Muscle of leg (tissue), 16 donors: Measurements from ENCODE around the gene CCSER1. TPM values are rescaled to one million over a fixed set of nuclear protein-coding genes. Genes with fewer than 3 reads are reported as not detected.

Source experiments
- DNase-seq: peaks from one replicate; pipeline ENCODE4 v3.0.0; 2013
- H3K27ac ChIP-seq: one replicate; pipeline ENCODE4 v1.5.1; 2013; ENCODE audit warnings: mild to moderate bottlenecking, low read length, control low read depth
- H3K27me3 ChIP-seq: one replicate; pipeline ENCODE4 v1.6.1; 2013; ENCODE audit warnings: low read length; ENCODE audit not compliant: control insufficient read depth, insufficient read depth
- H3K36me3 ChIP-seq: one replicate; pipeline ENCODE4 v1.6.1; 2013; ENCODE audit warnings: low read length; ENCODE audit not compliant: control insufficient read depth, insufficient read depth
- H3K4me1 ChIP-seq: one replicate; pipeline ENCODE4 v1.6.1; 2013; ENCODE audit warnings: low read length; ENCODE audit not compliant: control insufficient read depth, insufficient read depth
- H3K4me3 ChIP-seq: one replicate; pipeline ENCODE4 v1.5.1; 2013; ENCODE audit warnings: low read length, control low read depth
- H3K9me3 ChIP-seq: replicated peaks from 2 replicates; pipeline ENCODE4 v1.6.1; 2013; ENCODE audit warnings: low read depth, low read length; ENCODE audit not compliant: control insufficient read depth
- WGBS: methylation state at CpG from one replicate; pipeline ENCODE4 v1.1.5; 2013; ENCODE audit warnings: missing lambda C conversion rate; ENCODE audit not compliant: insufficient coverage; 5-methylcytosine and 5-hydroxymethylcytosine counted together
- long read RNA-seq, 11 donors: transcript quantifications; one replicate each; lab custom pipeline, GENCODE V29; 2026
- polyA plus RNA-seq, 8 donors: library from polyadenylated mRNA; unstranded; fragments of 120-200 nt; gene quantifications; one replicate each; pipeline versions ENCODE4 v1.2.1 to v1.2.3, GENCODE V29; 2013; ENCODE audit warnings: inconsistent platforms in 1 of 8, low replicate concordance in 1 of 8; ENCODE audit not compliant: insufficient read length in 8 of 8, insufficient read depth in 1 of 8
- total RNA-seq: library from RNA; stranded (reverse); fragments of 120-200 nt; gene quantifications from one replicate; pipeline ENCODE4 v1.2.4, GENCODE V29; 2013

The CCSER1 gene
- total RNA-seq, result 0.75 TPM
- 1 to 10 TPM in 1 of 8 donors, under 1 TPM in 7; 0.26 to 1.2 (median 0.39) TPM for polyA plus RNA-seq
- long read RNA-seq, donor 1, result 0 reads
- long read RNA-seq, donor 2, result 0 reads
- long read RNA-seq, donor 3, result 0 reads
- long read RNA-seq, donor 4, result 0 reads
- long read RNA-seq, donor 5, result 0 reads
- long read RNA-seq, donor 6, result 0 reads
- long read RNA-seq, donor 7, result 0 reads
- long read RNA-seq, donor 8, result 0 reads
- long read RNA-seq, donor 9, result 0 reads
- long read RNA-seq, donor 10, result 0 reads
- long read RNA-seq, donor 11, result 0 reads

- DNase-seq, result peak; percentile 69
- WGBS, result 0% methylated on average over 31 of the region's 35 CpGs
- no peak within 1 kb of the TSS for H3K27ac ChIP-seq
Measured at GRCh38 chr4:90127223-90127705, at the start of gene CCSER1. Gene CCSER1 (plus strand): TSS chr4:90127394.

GRCh38 chr4:90078440-90078839 lies 48.8 kb upstream of the CCSER1 start:
- no peaks in the 10 kb centered on the region for H3K36me3 ChIP-seq
- H3K4me3 ChIP-seq, result no peak overlapping the region
- no peak for DNase-seq
- no peaks in the 10 kb centered on the region for H3K27me3 ChIP-seq
- no peaks in the 10 kb centered on the region for H3K4me1 ChIP-seq
- H3K9me3 ChIP-seq, result no peaks in the 10 kb centered on the region
- no peak overlapping the region for H3K27ac ChIP-seq

More at GRCh38 chr4:90127223-90127705, at the start of gene CCSER1:
- H3K27me3 ChIP-seq, result peaks cover 12% of the 10 kb centered on the region
- no peaks in the 10 kb centered on the region for H3K36me3 ChIP-seq
- peak within 1 kb of the TSS; percentile 54 for H3K4me3 ChIP-seq
- H3K9me3 ChIP-seq, result no peaks in the 10 kb centered on the region
- H3K4me1 ChIP-seq, result peaks cover 5% of the 10 kb centered on the region

GRCh38 chr4:90080116-90080515 lies 47.1 kb upstream of the CCSER1 start:
- H3K27me3 ChIP-seq, result no peaks in the 10 kb centered on the region
- no peaks in the 10 kb centered on the region for H3K36me3 ChIP-seq
- no CpG with 5 or more reads among the region's 2 CpGs for WGBS
- H3K4me1 ChIP-seq, result no peaks in the 10 kb centered on the region
- no peaks in the 10 kb centered on the region for H3K9me3 ChIP-seq
- DNase-seq, result no peak
- H3K27ac ChIP-seq, result no peak overlapping the region
- no peak overlapping the region for H3K4me3 ChIP-seq

GRCh38 chr4:90081432-90082144 lies 45.6 kb upstream of the CCSER1 start:
- DNase-seq, result no peak

GRCh38 chr4:90082449-90082848 lies 44.7 kb upstream of the CCSER1 start:
- Histone ChIP-seq H3K36me3 (no peaks in the 10 kb centered on the region), H3K9me3 (no peaks in the 10 kb centered on the region), H3K4me1 (no peaks in the 10 kb centered on the region), H3K27ac (no peak overlapping the region), H3K4me3 (no peak overlapping the region), H3K27me3 (no peaks in the 10 kb centered on the region)
- no peak for DNase-seq

More at GRCh38 chr4:90081432-90082144, 45.6 kb upstream of the CCSER1 start:
- Histone ChIP-seq H3K36me3 (no peaks in the 10 kb centered on the region), H3K4me1 (no peaks in the 10 kb centered on the region), H3K4me3 (no peak overlapping the region), H3K27me3 (no peaks in the 10 kb centered on the region), H3K27ac (no peak overlapping the region), H3K9me3 (no peaks in the 10 kb centered on the region)
- 76% methylated on average over 3 of the region's 8 CpGs for WGBS

GRCh38 chr4:90084277-90084966 lies 42.8 kb upstream of the CCSER1 start:
- Histone ChIP-seq H3K27me3 (no peaks in the 10 kb centered on the region), H3K9me3 (no peaks in the 10 kb centered on the region), H3K4me1 (no peaks in the 10 kb centered on the region), H3K27ac (no peak overlapping the region), H3K4me3 (no peak overlapping the region), H3K36me3 (no peaks in the 10 kb centered on the region)
- WGBS, result 93% methylated on average over 1 of the region's 3 CpGs
- DNase-seq, result no peak

GRCh38 chr4:90084967-90085295 lies 42.3 kb upstream of the CCSER1 start:
- no peak for DNase-seq
- no peaks in the 10 kb centered on the region for H3K36me3 ChIP-seq
- no peak overlapping the region for H3K4me3 ChIP-seq
- H3K4me1 ChIP-seq, result no peaks in the 10 kb centered on the region
- no peaks in the 10 kb centered on the region for H3K27me3 ChIP-seq
- H3K9me3 ChIP-seq, result no peaks in the 10 kb centered on the region
- 67% methylated on average over 1 of the region's 5 CpGs for WGBS
- no peak overlapping the region for H3K27ac ChIP-seq

GRCh38 chr4:90093526-90093925 lies 33.7 kb upstream of the CCSER1 start:
- H3K27me3 ChIP-seq, result no peaks in the 10 kb centered on the region
- no CpG with 5 or more reads among the region's 2 CpGs for WGBS
- no peak overlapping the region for H3K27ac ChIP-seq
- no peaks in the 10 kb centered on the region for H3K4me1 ChIP-seq
- DNase-seq, result no peak
- H3K4me3 ChIP-seq, result no peak overlapping the region
- H3K9me3 ChIP-seq, result no peaks in the 10 kb centered on the region
- no peaks in the 10 kb centered on the region for H3K36me3 ChIP-seq

GRCh38 chr4:90095000-90095399 lies 32.2 kb upstream of the CCSER1 start:
- H3K36me3 ChIP-seq, result no peaks in the 10 kb centered on the region
- no peak for DNase-seq
- H3K4me1 ChIP-seq, result no peaks in the 10 kb centered on the region
- no peak overlapping the region for H3K4me3 ChIP-seq
- 0% methylated on average over 1 of the region's 1 CpG for WGBS
- no peak overlapping the region for H3K27ac ChIP-seq
- H3K27me3 ChIP-seq, result no peaks in the 10 kb centered on the region
- H3K9me3 ChIP-seq, result no peaks in the 10 kb centered on the region

- 84% methylated on average over 2 of the region's 3 CpGs for WGBS
- H3K36me3 ChIP-seq, result no peaks in the 10 kb centered on the region
- H3K4me1 ChIP-seq, result no peaks in the 10 kb centered on the region
- DNase-seq, result peak; percentile 12
- H3K27me3 ChIP-seq, result no peaks in the 10 kb centered on the region
- no peaks in the 10 kb centered on the region for H3K9me3 ChIP-seq
- no peak overlapping the region for H3K27ac ChIP-seq
- H3K4me3 ChIP-seq, result no peak overlapping the region
Measured at GRCh38 chr4:90099812-90100211, 27.4 kb upstream of the CCSER1 start.
